Kidney epithelial cell (primary cell): ENCODE results near the gene PMEPA1. TPM values are rescaled to one million over a fixed set of nuclear protein-coding genes. Genes with fewer than 3 reads are reported as not detected.

Experiments
- DNase-seq: peaks from one replicate; pipeline ENCODE4 v3.0.0-alpha.2; 2010; ENCODE audit warnings: low read depth
- H3K27me3 ChIP-seq: 2 replicates; pipeline ENCODE4 v1.6.0; 2011; ENCODE audit warnings: low read length; ENCODE audit not compliant: control insufficient read depth, insufficient read depth
- H3K36me3 ChIP-seq: 2 replicates; pipeline ENCODE4 v1.5.1; 2011; ENCODE audit warnings: low read length; ENCODE audit not compliant: control insufficient read depth, insufficient read depth
- H3K4me3 ChIP-seq: 2 replicates; pipeline ENCODE4 v1.5.1; 2011; ENCODE audit warnings: low read depth, mild to moderate bottlenecking, control low read depth, low read length
- total RNA-seq: library from RNA; depleted of rRNA; stranded (reverse); fragments of >200 nt; gene quantifications from 2 replicates; pipeline ENCODE4 v1.2.3, GENCODE V29; 2015
- TF ChIP-seq, protein P1 (sequence below): IDR thresholded peaks from 2 replicates; pipeline ENCODE4 v1.5.1; 2011; ENCODE audit warnings: mild to moderate bottlenecking, moderate library complexity, low read length, control low read depth, inconsistent platforms; ENCODE audit not compliant: insufficient read depth, poor library complexity, severe bottlenecking

PMEPA1 gene
- total RNA-seq, 1 donor from 2014 or later: 244 TPM

GRCh38 chr20:57742507-57743181 lies 32.8 kb upstream of the PMEPA1 start:
- Histone ChIP-seq H3K36me3 (no peaks in the 10 kb centered on the region), H3K4me3 (no peak overlapping the region), H3K27me3 (no peaks in the 10 kb centered on the region)
- TF ChIP-seq, protein P1, sequence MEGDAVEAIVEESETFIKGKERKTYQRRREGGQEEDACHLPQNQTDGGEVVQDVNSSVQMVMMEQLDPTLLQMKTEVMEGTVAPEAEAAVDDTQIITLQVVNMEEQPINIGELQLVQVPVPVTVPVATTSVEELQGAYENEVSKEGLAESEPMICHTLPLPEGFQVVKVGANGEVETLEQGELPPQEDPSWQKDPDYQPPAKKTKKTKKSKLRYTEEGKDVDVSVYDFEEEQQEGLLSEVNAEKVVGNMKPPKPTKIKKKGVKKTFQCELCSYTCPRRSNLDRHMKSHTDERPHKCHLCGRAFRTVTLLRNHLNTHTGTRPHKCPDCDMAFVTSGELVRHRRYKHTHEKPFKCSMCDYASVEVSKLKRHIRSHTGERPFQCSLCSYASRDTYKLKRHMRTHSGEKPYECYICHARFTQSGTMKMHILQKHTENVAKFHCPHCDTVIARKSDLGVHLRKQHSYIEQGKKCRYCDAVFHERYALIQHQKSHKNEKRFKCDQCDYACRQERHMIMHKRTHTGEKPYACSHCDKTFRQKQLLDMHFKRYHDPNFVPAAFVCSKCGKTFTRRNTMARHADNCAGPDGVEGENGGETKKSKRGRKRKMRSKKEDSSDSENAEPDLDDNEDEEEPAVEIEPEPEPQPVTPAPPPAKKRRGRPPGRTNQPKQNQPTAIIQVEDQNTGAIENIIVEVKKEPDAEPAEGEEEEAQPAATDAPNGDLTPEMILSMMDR: no peak
- no peak for DNase-seq

GRCh38 chr20:57738484-57738883 lies 28.7 kb upstream of the PMEPA1 start:
- Histone ChIP-seq H3K4me3 (no peak overlapping the region), H3K27me3 (no peaks in the 10 kb centered on the region), H3K36me3 (no peaks in the 10 kb centered on the region)
- TF ChIP-seq, protein P1: no peak
- DNase-seq: no peak

DNA sequence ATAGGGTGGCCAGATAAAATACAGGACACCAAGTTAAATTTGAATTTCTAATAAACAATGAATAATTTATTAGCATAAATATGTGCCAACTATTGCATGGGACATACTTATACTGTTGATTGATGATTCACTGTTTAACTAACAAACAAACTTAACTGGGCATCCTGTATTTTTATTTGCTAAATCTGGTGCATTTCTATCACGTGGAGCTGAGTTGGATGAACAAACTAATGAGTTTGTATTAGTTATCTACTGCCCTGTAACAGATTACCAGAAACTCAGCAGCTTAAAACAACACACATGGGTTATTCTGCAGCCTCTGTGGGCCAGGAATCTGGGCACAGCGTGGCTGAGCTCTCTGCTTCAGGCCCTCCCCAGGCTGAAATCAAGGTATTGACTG lies 28.2 kb upstream of the PMEPA1 start:
- no peaks in the 10 kb centered on the region for H3K27me3 ChIP-seq
- DNase-seq: no peak
- no peak overlapping the region for H3K4me3 ChIP-seq
- no peaks in the 10 kb centered on the region for H3K36me3 ChIP-seq
- TF ChIP-seq, protein P1: no peak

GRCh38 chr20:57737349-57737748 lies 27.5 kb upstream of the PMEPA1 start:
- no peak for DNase-seq
- no peak overlapping the region for H3K4me3 ChIP-seq
- TF ChIP-seq, protein P1: no peak
- no peaks in the 10 kb centered on the region for H3K27me3 ChIP-seq
- H3K36me3 ChIP-seq: no peaks in the 10 kb centered on the region

DNA sequence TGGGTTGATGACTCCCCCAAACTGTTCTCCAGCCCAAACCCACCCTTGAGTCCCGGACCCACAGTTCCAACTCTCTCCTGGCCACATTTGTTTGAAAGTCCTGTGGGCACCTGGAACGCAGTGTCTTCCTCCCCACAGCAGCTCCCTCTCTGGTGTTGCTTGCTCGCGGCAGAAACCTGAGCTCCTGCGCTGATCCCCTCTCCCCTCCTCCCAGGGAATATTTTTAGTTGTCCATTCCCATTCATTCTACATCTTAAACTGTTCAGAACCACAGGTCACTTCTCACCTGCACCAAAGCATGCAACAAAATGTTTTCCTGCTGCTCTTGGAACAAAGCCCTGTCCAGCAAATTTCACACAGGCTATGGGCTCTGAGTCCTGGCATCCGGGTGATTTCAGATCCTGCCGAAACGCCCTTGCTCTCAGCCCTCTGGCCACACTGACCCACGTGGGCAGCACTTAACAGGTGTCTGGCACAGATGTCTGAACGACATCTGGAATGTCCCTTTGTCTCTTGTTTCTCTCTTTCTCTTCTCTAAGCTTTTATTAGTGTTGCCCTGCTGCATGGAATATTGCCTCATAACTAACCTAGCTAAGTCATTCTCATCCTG lies 27.0 kb upstream of the PMEPA1 start:
- no peak overlapping the region for H3K4me3 ChIP-seq
- H3K27me3 ChIP-seq: no peaks in the 10 kb centered on the region
- TF ChIP-seq, protein P1: no peak
- no peaks in the 10 kb centered on the region for H3K36me3 ChIP-seq
- no peak for DNase-seq
